AG09309 (cell line): Measurements from ENCODE around the gene PTPN2.

Experiments used
- DNase-seq: peaks from one replicate; pipeline ENCODE4 v3.0.0-alpha.2; 2010; ENCODE audit warnings: low read depth
- H3K4me3 ChIP-seq: 2 replicates; pipeline ENCODE4 v1.5.1; 2011; ENCODE audit warnings: mild to moderate bottlenecking, low read depth, low read length, moderate library complexity; ENCODE audit not compliant: control insufficient read depth
- CTCF ChIP-seq: IDR thresholded peaks from 2 replicates; pipeline ENCODE4 v1.5.1; 2011; ENCODE audit warnings: mild to moderate bottlenecking, low read depth, low read length, inconsistent platforms; ENCODE audit not compliant: insufficient read depth, control insufficient read depth; ENCODE audit errors: missing control alignments

The PTPN2 gene

DNA sequence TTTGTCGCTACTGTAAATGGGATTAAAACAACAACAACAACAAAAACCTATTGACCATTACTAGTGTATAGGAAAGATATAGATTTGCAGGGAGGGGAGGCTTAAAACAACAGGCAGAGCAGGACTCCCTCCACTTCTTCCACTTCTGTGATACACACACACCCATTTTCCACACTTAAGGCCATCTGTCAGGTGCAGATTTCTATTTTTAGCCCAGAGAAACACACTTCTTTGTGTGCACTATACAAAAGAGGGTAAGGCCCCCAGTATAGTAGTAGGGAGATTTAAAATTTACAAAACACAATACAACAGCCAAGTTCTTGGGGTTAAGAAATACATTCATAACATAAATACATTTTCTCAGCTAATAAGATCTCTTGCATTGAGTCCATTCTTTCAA is 22.4 kb downstream of the PTPN2 start:
- TF ChIP-seq CTCF, result no peak
- DNase-seq, result no peak
- no peak overlapping the region for H3K4me3 ChIP-seq

GRCh38 chr18:12860530-12860929 is 23.5 kb downstream of the PTPN2 start:
- TF ChIP-seq CTCF, result no peak
- H3K4me3 ChIP-seq, result no peak overlapping the region
- DNase-seq, result no peak

GRCh38 chr18:12858991-12859390 is 25.0 kb downstream of the PTPN2 start:
- DNase-seq, result no peak
- TF ChIP-seq CTCF, result no peak

DNA sequence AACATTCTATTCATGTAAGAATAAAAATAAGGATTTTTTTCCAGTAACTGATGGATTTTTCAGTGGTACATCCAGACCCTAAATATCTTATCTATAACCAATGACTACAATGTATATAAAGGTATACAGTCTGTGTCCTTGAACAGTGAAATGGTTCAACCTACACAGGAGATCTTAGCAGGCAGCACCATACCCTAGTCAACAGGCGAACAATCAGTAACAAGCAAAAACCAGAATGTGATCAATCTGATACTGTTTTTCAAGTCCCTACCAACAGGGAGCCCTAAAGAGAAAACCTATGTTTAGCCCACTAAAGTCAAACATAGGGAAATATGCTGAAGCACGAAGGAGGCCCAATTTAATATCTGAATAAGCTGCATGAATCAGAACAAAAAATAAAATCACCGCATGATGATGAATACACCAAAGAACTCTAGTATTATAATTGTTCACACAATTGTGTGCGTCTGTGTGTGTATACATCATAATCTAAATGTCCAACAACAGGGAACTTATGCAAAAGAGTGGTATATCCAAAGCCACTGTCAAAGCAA is 26.0 kb downstream of the PTPN2 start:
- H3K4me3 ChIP-seq, result no peak overlapping the region
- DNase-seq, result no peak
- no peak for TF ChIP-seq CTCF

More at GRCh38 chr18:12858991-12859390, 25.0 kb downstream of the PTPN2 start:
- no peak overlapping the region for H3K4me3 ChIP-seq

- DNase-seq, result no peak
- no peak overlapping the region for H3K4me3 ChIP-seq
- no peak for TF ChIP-seq CTCF
Observed at GRCh38 chr18:12857215-12857905, 26.7 kb downstream of the PTPN2 start.

DNA sequence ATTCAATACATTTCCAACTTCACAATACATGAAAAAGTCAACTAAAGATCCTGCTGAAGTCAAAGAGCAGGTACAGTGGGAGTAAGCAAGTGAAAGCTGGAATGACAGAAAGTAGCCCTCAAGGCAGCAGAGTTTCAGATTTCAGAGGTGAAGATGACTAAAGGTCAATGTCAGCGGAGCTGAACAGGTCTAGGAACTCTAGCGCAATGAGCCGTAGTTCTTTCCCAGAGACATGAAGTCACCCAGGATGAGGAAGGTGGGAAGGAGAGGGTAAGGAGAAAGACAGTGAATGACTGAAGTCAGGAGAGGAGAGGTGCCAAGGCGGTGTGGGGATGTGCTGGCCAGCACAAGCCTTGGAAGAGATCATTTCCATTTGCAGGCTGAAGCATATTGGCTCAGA is 28.1 kb downstream of the PTPN2 start:
- no peak overlapping the region for H3K4me3 ChIP-seq
- TF ChIP-seq CTCF, result no peak
- no peak for DNase-seq
